Loucy (cell line): ENCODE results near the gene SLC35F6.

Experiments
- EZH2phosphoT487 ChIP-seq: fragments of 200-600 bp; IDR thresholded peaks from 2 replicates; pipeline ENCODE4 v1.6.1; 2018; ENCODE audit warnings: antibody characterized with exemption, mild to moderate bottlenecking, moderate library complexity, borderline replicate concordance
- TF ChIP-seq, protein P1 (sequence below): fragments of 200-600 bp; sonication (generic); conservative IDR thresholded peaks from 2 replicates; pipeline ENCODE4 v1.5.1; 2014; ENCODE audit warnings: mild to moderate bottlenecking, antibody characterized with exemption, low read length

DNA sequence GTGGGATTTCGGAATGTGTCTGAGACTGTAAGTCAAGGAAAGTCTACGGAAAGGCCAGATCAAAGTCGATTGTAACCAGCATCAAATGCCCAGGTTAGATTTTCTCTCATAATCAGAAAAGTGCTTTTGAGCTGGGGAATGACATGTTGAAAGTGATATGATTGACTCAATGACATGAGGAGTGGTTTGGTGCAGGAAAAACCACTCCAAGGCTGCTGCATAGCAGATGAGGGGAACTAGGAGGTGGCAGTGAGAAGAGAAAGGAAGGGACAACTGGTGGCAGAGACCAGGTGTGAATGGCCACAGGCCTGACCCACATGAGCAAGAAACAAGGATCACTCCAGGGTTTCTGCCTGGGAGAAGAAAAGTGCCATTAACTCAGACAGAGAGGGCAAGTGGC is 822 bp downstream of the SLC35F6 start:
- TF ChIP-seq, protein P1, sequence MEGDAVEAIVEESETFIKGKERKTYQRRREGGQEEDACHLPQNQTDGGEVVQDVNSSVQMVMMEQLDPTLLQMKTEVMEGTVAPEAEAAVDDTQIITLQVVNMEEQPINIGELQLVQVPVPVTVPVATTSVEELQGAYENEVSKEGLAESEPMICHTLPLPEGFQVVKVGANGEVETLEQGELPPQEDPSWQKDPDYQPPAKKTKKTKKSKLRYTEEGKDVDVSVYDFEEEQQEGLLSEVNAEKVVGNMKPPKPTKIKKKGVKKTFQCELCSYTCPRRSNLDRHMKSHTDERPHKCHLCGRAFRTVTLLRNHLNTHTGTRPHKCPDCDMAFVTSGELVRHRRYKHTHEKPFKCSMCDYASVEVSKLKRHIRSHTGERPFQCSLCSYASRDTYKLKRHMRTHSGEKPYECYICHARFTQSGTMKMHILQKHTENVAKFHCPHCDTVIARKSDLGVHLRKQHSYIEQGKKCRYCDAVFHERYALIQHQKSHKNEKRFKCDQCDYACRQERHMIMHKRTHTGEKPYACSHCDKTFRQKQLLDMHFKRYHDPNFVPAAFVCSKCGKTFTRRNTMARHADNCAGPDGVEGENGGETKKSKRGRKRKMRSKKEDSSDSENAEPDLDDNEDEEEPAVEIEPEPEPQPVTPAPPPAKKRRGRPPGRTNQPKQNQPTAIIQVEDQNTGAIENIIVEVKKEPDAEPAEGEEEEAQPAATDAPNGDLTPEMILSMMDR, result no peak
- TF ChIP-seq EZH2phosphoT487, result no peak
